Adrenal gland (tissue), 12 donors: ENCODE measurements around the gene HCRT. TPM values are rescaled to one million over a fixed set of nuclear protein-coding genes. Genes with fewer than 3 reads are reported as not detected.
A peak's percentile ranks its signal among the peaks of the same experiment; 100 is the strongest.

ENCODE experiments used
- DNase-seq, 7 donors: peaks; one replicate each; pipeline ENCODE4 v3.0.0-alpha.2; 2019 to 2020
- H3K27ac ChIP-seq, 5 donors: fragments of 200-600 bp; sonication (generic) in 4 of 5; 1 replicate in 3 of 5; 2 replicates in 2 of 5; pipeline versions ENCODE4 v1.5.1 to v1.8.0; 2016 to 2020; ENCODE audit warnings: mild to moderate bottlenecking in 1 of 5
- H3K27me3 ChIP-seq: fragments of 200-600 bp; 2 replicates; pipeline ENCODE4 v1.8.0; 2021
- H3K36me3 ChIP-seq, 2 donors: fragments of 200-600 bp; replicated peaks in 1 of 2; 1 replicate in 1 of 2; 2 replicates in 1 of 2; pipeline versions ENCODE4 v1.5.1 to v1.8.0; 2018 to 2022
- H3K4me1 ChIP-seq, 2 donors: fragments of 200-600 bp; replicated peaks in 1 of 2; 1 replicate in 1 of 2; 2 replicates in 1 of 2; pipeline versions ENCODE4 v1.5.1 to v1.8.0; 2018 to 2021
- H3K4me3 ChIP-seq, 4 donors: fragments of 200-600 bp; sonication (generic) in 3 of 4; one replicate each; pipeline ENCODE4 v1.5.1; 2016 to 2018
- H3K9me3 ChIP-seq, 3 donors: fragments of 200-600 bp; sonication (generic) in 1 of 3; replicated peaks in 1 of 3; 1 replicate in 2 of 3; 2 replicates in 1 of 3; pipeline versions ENCODE4 v1.5.1 to v1.8.0; 2016 to 2021
- POLR2A ChIP-seq, 2 donors: fragments of 450-650 bp; IDR thresholded peaks; one replicate each; pipeline ENCODE4 v1.6.1; 2017; ENCODE audit warnings: antibody characterized with exemption in 2 of 2, mild to moderate bottlenecking in 2 of 2, moderate library complexity in 1 of 2
- WGBS, 4 donors: extraction: QIAGEN DNeasy Blood & Tissue Kit in 2 of 4; methylation state at CpG; one replicate each; pipeline versions ENCODE4 v1.1.5 to v1.1.7; 2013 to 2017; 5-methylcytosine and 5-hydroxymethylcytosine counted together
- intact Hi-C, 2 donors: fragments of 100-400 bp; cut with DNase I; formaldehyde crosslinking; loops; one replicate each; pipeline versions ENCODE4 v1.14.1 to v1.15.0; 2022 to 2023
- polyA plus RNA-seq, 3 donors: library from polyadenylated mRNA; stranded (reverse); fragments of 200-250 nt in 2 of 3; fragments of 350-450 nt in 1 of 3; fragmentation: Illumina TruSeq in 1 of 3; extraction: RNeasy Lipid Tissue Mini Kit (QIAGEN cat#74804) in 1 of 3; gene quantifications; one replicate each; pipeline ENCODE4 v1.2.3, GENCODE V29; 2013 to 2014
- total RNA-seq, 9 donors: library from RNA; depleted of rRNA in 4 of 9; stranded (reverse); fragments of >200 nt in 4 of 9; fragments of 120-200 nt in 1 of 9; fragmentation: NEBNext Ultra II Directional in 1 of 9; extraction: Animal tissue kit (Norgen Biotek cat#: 25700) in 1 of 9; gene quantifications; one replicate each; pipeline versions ENCODE4 v1.1.0 to v1.2.4, GENCODE V29; 2013 to 2023
- TF ChIP-seq, protein P1 (sequence below), 6 experiments: fragments of 450-650 bp in 4 of 6; fragments of 200-600 bp in 2 of 6; sonication (generic) in 1 of 6; IDR thresholded peaks; 1 replicate in 5 of 6; 2 replicates in 1 of 6; pipeline versions ENCODE4 v1.5.1 to v1.8.0; 2016 to 2021; ENCODE audit warnings: antibody characterized with exemption in 6 of 6, mild to moderate bottlenecking in 2 of 6, moderate library complexity in 1 of 6
- donor health status: healthy with polysubstance abuse.
- donor health status: Bipolar disorder and iron deficiency.
- donor health status: DM: yes; HTN: yes; CAD: no.
- donor health status: DM: no; HTN: no; CAD: no.
- donor health status: DM: no; HTN: no; CAD: no.
- donor health status: DM: yes; HTN: yes; CAD: no.

Gene HCRT
- total and polyA plus RNA-seq, 12 donors: not detected

- intact Hi-C loops: no loop called here
- WGBS, 4 donors: 93 to 97% (median 96%) methylated on average over 5 of the region's 5 CpGs
- Histone ChIP-seq H3K4me1 (peaks cover 20 to 41% of the 10 kb centered on the region in 2 donors), H3K27ac (no peak overlapping the region), H3K9me3 (no peaks in the 10 kb centered on the region), H3K27me3 (no peaks in the 10 kb centered on the region), H3K4me3 (no peak overlapping the region), H3K36me3 (no peaks in the 10 kb centered on the region)
- no peak for DNase-seq
- TF ChIP-seq, protein P1, sequence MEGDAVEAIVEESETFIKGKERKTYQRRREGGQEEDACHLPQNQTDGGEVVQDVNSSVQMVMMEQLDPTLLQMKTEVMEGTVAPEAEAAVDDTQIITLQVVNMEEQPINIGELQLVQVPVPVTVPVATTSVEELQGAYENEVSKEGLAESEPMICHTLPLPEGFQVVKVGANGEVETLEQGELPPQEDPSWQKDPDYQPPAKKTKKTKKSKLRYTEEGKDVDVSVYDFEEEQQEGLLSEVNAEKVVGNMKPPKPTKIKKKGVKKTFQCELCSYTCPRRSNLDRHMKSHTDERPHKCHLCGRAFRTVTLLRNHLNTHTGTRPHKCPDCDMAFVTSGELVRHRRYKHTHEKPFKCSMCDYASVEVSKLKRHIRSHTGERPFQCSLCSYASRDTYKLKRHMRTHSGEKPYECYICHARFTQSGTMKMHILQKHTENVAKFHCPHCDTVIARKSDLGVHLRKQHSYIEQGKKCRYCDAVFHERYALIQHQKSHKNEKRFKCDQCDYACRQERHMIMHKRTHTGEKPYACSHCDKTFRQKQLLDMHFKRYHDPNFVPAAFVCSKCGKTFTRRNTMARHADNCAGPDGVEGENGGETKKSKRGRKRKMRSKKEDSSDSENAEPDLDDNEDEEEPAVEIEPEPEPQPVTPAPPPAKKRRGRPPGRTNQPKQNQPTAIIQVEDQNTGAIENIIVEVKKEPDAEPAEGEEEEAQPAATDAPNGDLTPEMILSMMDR (IDR thresholded peaks at IDR 0.05): no peak
- TF ChIP-seq POLR2A (IDR thresholded peaks at IDR 0.05): no peak
Measured at GRCh38 chr17:42191275-42191608, 6.0 kb upstream of the HCRT start.

- intact Hi-C loops: no loop called here
- Histone ChIP-seq H3K36me3 (no peaks in the 10 kb centered on the region), H3K4me3 (no peak overlapping the region), H3K27me3 (no peaks in the 10 kb centered on the region), H3K4me1 (peaks cover 20 to 41% of the 10 kb centered on the region in 2 donors), H3K9me3 (no peaks in the 10 kb centered on the region), H3K27ac (no peak overlapping the region)
- DNase-seq: no peak
- TF ChIP-seq, protein P1 (IDR thresholded peaks at IDR 0.05): no peak
- TF ChIP-seq POLR2A (IDR thresholded peaks at IDR 0.05): no peak
- 84 to 91% (median 89%) methylated on average over 5 to 17 of the region's 17 CpGs for WGBS, 4 donors
Measured at GRCh38 chr17:42190491-42191274, 5.4 kb upstream of the HCRT start.

- H3K9me3 ChIP-seq: no peaks in the 10 kb centered on the region
- H3K27ac ChIP-seq: peak overlapping the region in 4 of 5 donors; percentile 6 to 55 (median 36)
- 42 to 80% (median 50%) methylated on average over 10 to 11 of the region's 11 CpGs for WGBS, 4 donors
- H3K4me1 ChIP-seq: peaks cover 19 to 42% of the 10 kb centered on the region in 2 donors
- DNase-seq: no peak
- TF ChIP-seq POLR2A (IDR thresholded peaks at IDR 0.05): no peak
- TF ChIP-seq, protein P1 (IDR thresholded peaks at IDR 0.05): no peak
- intact Hi-C loops: no loop called here
- H3K27me3 ChIP-seq: no peaks in the 10 kb centered on the region
- H3K4me3 ChIP-seq: no peak overlapping the region
- H3K36me3 ChIP-seq: no peaks in the 10 kb centered on the region
Measured at GRCh38 chr17:42189651-42189965, 4.4 kb upstream of the HCRT start.

GRCh38 chr17:42188749-42189650 lies 3.7 kb upstream of the HCRT start:
- intact Hi-C loops: no loop called here
- no peak for TF ChIP-seq POLR2A (IDR thresholded peaks at IDR 0.05)
- TF ChIP-seq, protein P1 (IDR thresholded peaks at IDR 0.05): no peak
- Histone ChIP-seq H3K4me3 (no peak overlapping the region), H3K27me3 (no peaks in the 10 kb centered on the region), H3K4me1 (peaks cover 21 to 42% of the 10 kb centered on the region in 2 donors), H3K36me3 (no peaks in the 10 kb centered on the region), H3K27ac (peak overlapping the region in 4 of 5 donors; percentile 6 to 55 (median 36)), H3K9me3 (no peaks in the 10 kb centered on the region)
- WGBS, 4 donors: 59 to 73% (median 65%) methylated on average over 17 to 19 of the region's 19 CpGs
- DNase-seq: peak in 6 of 7 donors; percentile 45 to 75 (median 66)
